ENCODE data around the gene CDHR5.

The CDHR5 gene

DNA sequence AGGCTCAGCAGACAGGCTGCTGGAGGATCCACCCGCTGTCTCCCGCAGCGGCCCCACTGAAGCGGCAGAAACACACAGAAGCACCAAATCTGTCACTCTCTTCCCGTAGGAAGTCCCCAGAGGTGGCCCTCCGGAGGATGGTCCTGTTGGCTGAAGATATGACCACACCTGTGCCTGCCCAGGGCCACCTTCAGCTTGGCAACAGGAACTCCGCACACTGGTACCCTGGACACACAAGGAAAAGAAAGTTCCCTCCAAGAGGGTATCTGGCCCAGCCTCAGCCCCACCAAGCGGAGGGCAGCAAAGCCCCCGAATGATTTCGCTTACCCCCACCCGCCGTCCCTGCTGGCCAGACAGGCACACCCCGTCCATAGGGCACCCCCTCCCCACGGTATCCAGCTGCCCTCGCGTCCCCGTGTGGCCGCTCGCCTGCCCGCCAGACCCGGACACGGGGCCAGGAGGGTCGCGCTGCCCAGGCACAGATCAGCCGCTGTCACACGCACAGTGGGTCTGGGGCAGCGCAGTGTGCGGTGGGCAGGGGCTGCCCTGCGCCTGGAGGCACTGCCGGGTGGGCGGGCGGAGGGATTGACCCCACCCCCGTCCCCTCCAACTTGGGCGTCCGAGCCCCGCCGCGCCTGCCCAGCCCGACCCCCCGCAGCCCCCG, 57.0 kb downstream of the CDHR5 start:
- no peak for TF ChIP-seq GATA2 (IDR thresholded peaks at IDR 0.05; ENCODE audit: low read depth, low read length)
- no peak for TF ChIP-seq GATA3 (IDR thresholded peaks at IDR 0.05; ENCODE audit: low read depth, low read length)

GRCh38 chr11:567011-567628, 57.6 kb downstream of the CDHR5 start:
- no peak for TF ChIP-seq GATA3 (IDR thresholded peaks at IDR 0.05; ENCODE audit: low read depth, low read length)
- TF ChIP-seq GATA2 (IDR thresholded peaks at IDR 0.05; ENCODE audit: low read depth, low read length) = no peak

All from SH-SY5Y (cell line).